Mucosa of descending colon (tissue), 3 donors: ENCODE measurements around the gene RPP25L. TPM values are rescaled to one million over a fixed set of nuclear protein-coding genes. Genes with fewer than 3 reads are reported as not detected.
A peak's percentile ranks its signal among the peaks of the same experiment; 100 is the strongest.

Source experiments
- ATAC-seq: fragments of 200-7000 bp; cut with Tn5 transposase; one replicate; pipeline ENCODE4 v1.9.1; 2020; ENCODE audit warnings: mild to moderate bottlenecking, moderate library complexity
- DNase-seq, 3 donors: peaks; one replicate each; pipeline ENCODE4 v3.0.0-alpha.2; 2020
- H3K36me3 ChIP-seq: fragments of 200-600 bp; one replicate; pipeline ENCODE4 v1.8.0; 2021; ENCODE audit warnings: low read depth, mild to moderate bottlenecking
- H3K4me1 ChIP-seq: fragments of 200-600 bp; one replicate; pipeline ENCODE4 v1.8.0; 2021; ENCODE audit warnings: low read depth, mild to moderate bottlenecking
- H3K4me3 ChIP-seq: fragments of 200-600 bp; one replicate; pipeline ENCODE4 v1.8.0; 2021; ENCODE audit warnings: mild to moderate bottlenecking
- H3K9me3 ChIP-seq: fragments of 200-600 bp; one replicate; pipeline ENCODE4 v1.8.0; 2021; ENCODE audit warnings: mild to moderate bottlenecking
- CTCF ChIP-seq: fragments of 200-600 bp; IDR thresholded peaks from one replicate; pipeline ENCODE4 v1.8.0; 2022; ENCODE audit warnings: antibody characterized with exemption, mild to moderate bottlenecking
- intact Hi-C, 2 donors: fragments of 100-400 bp; cut with DNase I in 1 of 2; cut with micrococcal nuclease in 1 of 2; formaldehyde crosslinking; loops; one replicate each; pipeline versions ENCODE4 v1.11.0 to v1.11.1; 2022; cut with DNase I, micrococcal nuclease
- total RNA-seq, 3 donors: library from RNA; stranded (reverse); fragmentation: NEBNext Ultra II Directional in 2 of 3; extraction: Animal tissue kit (Norgen Biotek cat#: 25700) in 2 of 3; gene quantifications; one replicate each; pipeline versions ENCODE4 v1.2.1 to v1.2.4, GENCODE V29; 2021 to 2023
- donor health status: DM: no; HTN: no; CAD: no; lungs with moderate emphysema.
- donor health status: DM: no; HTN: no; CAD: no.
- donor health status: DM: no; HTN: yes; CAD: no.

Gene RPP25L
- total RNA-seq, 3 donors from 2014 or later = 29.4 to 47.2 (median 39.4) TPM

- ATAC-seq (no peak), DNase-seq (peak in 1 of 3 donors; percentile 62)
- Histone ChIP-seq H3K36me3 (no peaks in the 10 kb centered on the region), H3K9me3 (no peaks in the 10 kb centered on the region), H3K4me1 (peaks cover 4% of the 10 kb centered on the region), H3K4me3 (no peak overlapping the region)
- intact Hi-C loops = no loop called here
- no peak for TF ChIP-seq CTCF
Measured at GRCh38 chr9:34610434-34611206, 1.3 kb downstream of the RPP25L start.

GRCh38 chr9:34607331-34607730 is 4.6 kb downstream of the RPP25L start:
- no peak for TF ChIP-seq CTCF
- Histone ChIP-seq H3K4me3 (no peak overlapping the region), H3K4me1 (peaks cover 4% of the 10 kb centered on the region), H3K36me3 (no peaks in the 10 kb centered on the region), H3K9me3 (no peaks in the 10 kb centered on the region)
- intact Hi-C loops = no loop called here
- ATAC-seq (no peak), DNase-seq (no peak)

DNA sequence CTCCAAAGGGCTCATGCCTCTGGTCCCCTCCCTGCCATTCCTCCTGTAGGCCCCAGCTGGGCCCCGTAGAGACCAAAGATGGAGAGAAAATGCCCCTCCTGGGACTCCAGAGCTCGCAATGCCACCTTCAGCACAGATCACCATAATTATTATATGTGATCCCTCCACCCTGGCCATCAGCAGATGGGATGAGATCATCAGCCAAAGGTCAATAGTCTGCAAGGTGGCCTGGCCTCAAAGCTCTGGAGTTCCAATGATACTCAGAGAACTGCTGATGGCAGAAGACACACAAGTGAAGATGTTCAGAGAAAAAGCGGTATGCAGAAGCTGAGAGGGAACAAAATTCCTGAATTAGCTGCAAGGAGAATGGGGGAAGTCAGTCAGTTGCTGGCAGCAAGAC is 5.0 kb downstream of the RPP25L start:
- no peak for TF ChIP-seq CTCF
- Histone ChIP-seq H3K4me3 (no peak overlapping the region), H3K9me3 (no peaks in the 10 kb centered on the region), H3K4me1 (peaks cover 4% of the 10 kb centered on the region), H3K36me3 (no peaks in the 10 kb centered on the region)
- ATAC-seq (peak; percentile 67), DNase-seq (no peak)
- intact Hi-C loops = no loop called here

- no peak overlapping the region for H3K4me3 ChIP-seq
- TF ChIP-seq CTCF = no peak
- peaks cover 4% of the 10 kb centered on the region for H3K4me1 ChIP-seq
- no peak for ATAC-seq
- no peak for DNase-seq
- H3K36me3 ChIP-seq = no peaks in the 10 kb centered on the region
- intact Hi-C loops = no loop called here
- H3K9me3 ChIP-seq = no peaks in the 10 kb centered on the region
Measured at GRCh38 chr9:34606190-34606589, 5.7 kb downstream of the RPP25L start.

DNA sequence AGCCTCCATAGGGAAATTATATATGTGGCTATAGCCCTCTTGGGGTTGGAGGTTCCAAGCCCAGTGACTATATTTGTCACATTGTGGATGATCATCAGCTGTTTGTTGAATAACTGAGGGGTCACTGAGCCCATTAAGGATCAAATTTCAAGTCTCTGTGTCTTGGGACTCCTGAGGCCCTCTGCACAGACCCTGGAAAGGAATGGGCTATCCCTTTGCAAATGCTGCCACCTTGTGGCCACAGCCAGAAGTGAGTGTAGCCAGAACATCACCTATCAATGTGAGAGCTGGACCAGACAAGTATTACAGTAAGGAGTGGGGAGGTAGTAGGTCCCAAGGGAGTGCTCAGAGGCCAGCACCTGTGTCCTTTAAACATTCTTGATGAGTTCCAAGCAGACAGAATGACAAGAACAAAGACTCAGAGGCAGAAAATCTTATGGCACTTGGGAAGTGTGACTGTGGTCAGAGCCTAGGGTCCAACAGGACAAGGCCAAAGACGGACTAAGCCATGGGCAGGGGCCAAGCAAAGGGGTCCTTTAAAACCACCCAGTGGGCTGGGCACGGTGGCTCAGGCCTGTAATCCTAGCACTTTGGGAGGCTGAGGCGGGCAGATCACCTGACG is 8.2 kb downstream of the RPP25L start:
- Histone ChIP-seq H3K4me3 (no peak overlapping the region), H3K36me3 (no peaks in the 10 kb centered on the region), H3K9me3 (no peaks in the 10 kb centered on the region), H3K4me1 (no peaks in the 10 kb centered on the region)
- DNase-seq (peak; percentile 66 to 91 (median 87)), ATAC-seq (peak; percentile 87)
- intact Hi-C loops = no loop called here
- TF ChIP-seq CTCF = peak; percentile 79
